Skeletal muscle tissue (tissue), 4 donors: Measurements from ENCODE around the gene SYT5. TPM values are rescaled to one million over a fixed set of nuclear protein-coding genes. Genes with fewer than 3 reads are reported as not detected.

ENCODE experiments used
- H3K27ac ChIP-seq: one replicate; pipeline ENCODE4 v1.7.0; 2013; ENCODE audit warnings: mild to moderate bottlenecking, low read depth, low read length, inconsistent platforms
- H3K27me3 ChIP-seq, 3 donors: one replicate each; pipeline ENCODE4 v1.7.0; 2013; ENCODE audit warnings: low read length in 3 of 3; ENCODE audit not compliant: control insufficient read depth in 3 of 3, insufficient read depth in 3 of 3
- H3K36me3 ChIP-seq, 3 donors: one replicate each; pipeline ENCODE4 v1.7.0; 2013; ENCODE audit warnings: low read length in 3 of 3; ENCODE audit not compliant: control insufficient read depth in 3 of 3, insufficient read depth in 3 of 3
- H3K4me1 ChIP-seq, 3 donors: one replicate each; pipeline ENCODE4 v1.7.0; 2013; ENCODE audit warnings: low read length in 3 of 3, mild to moderate bottlenecking in 3 of 3; ENCODE audit not compliant: control insufficient read depth in 3 of 3, insufficient read depth in 3 of 3
- H3K4me3 ChIP-seq, 3 donors: one replicate each; pipeline ENCODE4 v1.7.0; 2013; ENCODE audit warnings: low read length in 3 of 3
- H3K9ac ChIP-seq, 3 donors: one replicate each; pipeline ENCODE4 v1.7.0; 2013; ENCODE audit warnings: low read length in 3 of 3, mild to moderate bottlenecking in 3 of 3, moderate library complexity in 2 of 3, low read depth in 1 of 3
- H3K9me3 ChIP-seq, 3 donors: one replicate each; pipeline ENCODE4 v1.7.0; 2013; ENCODE audit warnings: low read length in 3 of 3; ENCODE audit not compliant: control insufficient read depth in 3 of 3
- total RNA-seq: library from RNA; depleted of rRNA; stranded (reverse); fragments of >200 nt; gene quantifications from one replicate; pipeline ENCODE4 v1.2.3, GENCODE V29; 2014
- donor health status: Osteomylitis.

Gene SYT5
- total RNA-seq, 1 donor from 2014 or later, result not detected

DNA sequence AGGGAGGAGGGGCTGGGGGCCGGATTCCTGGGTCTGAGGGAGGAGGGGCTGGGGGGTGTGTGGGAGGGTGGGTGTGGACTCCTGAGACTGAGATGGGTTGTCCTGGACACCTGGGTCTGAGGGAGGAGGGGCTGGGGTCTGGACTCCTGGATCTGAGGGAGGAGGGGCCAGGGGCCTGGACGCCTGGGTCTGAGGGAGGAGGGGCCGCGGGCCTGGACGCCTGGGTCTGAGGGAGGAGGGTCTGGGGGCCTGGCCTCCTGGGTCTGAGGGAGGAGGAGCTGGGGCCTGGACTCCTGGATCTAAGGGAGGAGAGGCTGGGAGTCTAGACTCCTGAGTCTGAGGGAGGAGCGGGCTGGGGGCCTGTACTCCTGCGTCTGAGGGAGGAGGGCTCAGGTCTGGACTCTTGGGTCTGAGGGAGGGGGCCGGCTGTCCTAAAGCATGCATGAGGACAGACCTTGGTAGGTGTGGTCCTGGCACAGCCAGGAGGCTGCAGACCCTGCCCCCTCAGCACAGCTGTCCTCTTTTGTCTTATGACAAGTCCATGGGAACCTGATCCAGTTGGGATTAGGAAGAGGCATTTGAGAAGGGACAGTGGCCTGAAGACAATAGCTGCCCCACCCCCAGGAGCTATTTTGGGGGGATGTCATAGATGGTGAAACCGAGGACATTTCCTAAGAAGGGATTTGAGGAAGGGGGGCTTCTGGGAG, 32.4 kb downstream of the SYT5 start:
- Histone ChIP-seq H3K36me3 (peaks cover 0 to 30% (median 10%) of the 10 kb centered on the region in 3 donors), H3K9me3 (no peaks in the 10 kb centered on the region), H3K27ac (peak overlapping the region; percentile 96), H3K9ac (peak overlapping the region; percentile 69 to 94 (median 82)), H3K4me3 (peak overlapping the region in 2 of 3 donors; percentile 67 to 85), H3K27me3 (peaks cover 20 to 37% (median 25%) of the 10 kb centered on the region in 3 donors), H3K4me1 (peaks cover 4 to 29% (median 18%) of the 10 kb centered on the region in 3 donors)

GRCh38 chr19:55146705-55147273, 33.3 kb downstream of the SYT5 start:
- Histone ChIP-seq H3K9ac (peak overlapping the region; percentile 33 to 87 (median 69)), H3K27me3 (peaks cover 20 to 37% (median 27%) of the 10 kb centered on the region in 3 donors), H3K4me3 (peak overlapping the region; percentile 59 to 78 (median 67)), H3K36me3 (peaks cover 0 to 30% (median 10%) of the 10 kb centered on the region in 3 donors), H3K27ac (peak overlapping the region; percentile 96), H3K9me3 (no peaks in the 10 kb centered on the region), H3K4me1 (peaks cover 4 to 28% (median 19%) of the 10 kb centered on the region in 3 donors)

DNA sequence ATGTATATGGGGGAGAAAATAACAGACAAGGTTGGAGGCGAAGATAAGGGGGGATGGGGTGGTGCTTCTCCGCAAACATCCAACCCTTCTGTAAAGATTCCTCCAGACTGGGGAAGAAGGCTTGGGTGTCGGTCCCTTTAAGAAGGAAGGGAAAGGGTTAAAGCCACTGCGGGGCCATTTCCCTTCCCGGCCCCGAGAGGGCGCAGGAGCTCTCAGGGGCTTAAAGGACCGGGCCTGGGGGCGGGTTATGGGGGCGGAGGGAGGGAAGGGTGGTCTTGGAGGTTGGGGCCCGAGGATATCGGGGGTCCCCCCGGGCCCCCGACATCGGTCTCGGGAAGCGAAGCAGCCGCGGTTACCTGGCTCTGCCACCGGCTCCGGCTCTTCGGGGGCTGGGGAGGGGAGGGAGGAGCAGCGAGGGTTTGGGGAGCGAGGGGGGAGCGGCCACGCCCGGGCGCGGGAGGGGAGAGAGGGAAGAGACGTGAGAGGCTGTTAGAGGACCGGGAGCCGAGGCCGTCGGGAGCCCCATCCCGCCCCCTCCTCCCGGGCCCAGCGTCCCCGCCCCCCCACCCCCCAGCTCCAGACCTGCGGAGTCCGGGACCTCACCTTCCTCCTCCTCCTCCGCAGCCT, 33.9 kb downstream of the SYT5 start:
- Histone ChIP-seq H3K27me3 (peaks cover 20 to 37% (median 32%) of the 10 kb centered on the region in 3 donors), H3K4me1 (peaks cover 0 to 22% (median 21%) of the 10 kb centered on the region in 3 donors), H3K27ac (no peak overlapping the region), H3K9ac (peak overlapping the region in 1 of 3 donors; percentile 87), H3K36me3 (peaks cover 0 to 30% (median 10%) of the 10 kb centered on the region in 3 donors), H3K4me3 (peak overlapping the region; percentile 59 to 78 (median 67)), H3K9me3 (no peaks in the 10 kb centered on the region)

DNA sequence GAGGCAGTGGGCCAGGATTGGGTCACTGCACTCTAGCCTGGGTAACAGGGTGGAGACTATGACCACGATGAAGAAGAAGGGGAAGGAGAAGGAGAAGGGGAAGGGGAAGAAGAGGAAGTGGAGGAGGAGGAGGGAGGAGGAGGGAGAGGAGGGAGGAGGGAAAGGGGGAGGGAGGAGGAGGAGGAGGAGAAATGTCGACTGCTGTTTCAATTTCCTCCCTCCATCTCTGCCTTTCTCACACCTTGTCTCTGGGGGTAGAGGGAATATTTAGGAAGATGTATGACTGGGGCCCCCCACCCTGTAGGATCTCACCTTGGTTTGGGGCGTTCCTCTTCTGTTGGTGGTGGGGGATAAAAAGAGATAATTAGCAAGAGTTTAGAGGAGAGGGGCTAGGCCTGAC, 34.9 kb downstream of the SYT5 start:
- Histone ChIP-seq H3K36me3 (peaks cover 0 to 34% (median 14%) of the 10 kb centered on the region in 3 donors), H3K9ac (peak overlapping the region in 1 of 3 donors; percentile 73), H3K27ac (no peak overlapping the region), H3K4me1 (peaks cover 0 to 21% (median 19%) of the 10 kb centered on the region in 3 donors), H3K27me3 (peaks cover 25 to 36% (median 33%) of the 10 kb centered on the region in 3 donors), H3K9me3 (no peaks in the 10 kb centered on the region), H3K4me3 (peak overlapping the region in 2 of 3 donors; percentile 32 to 70)

DNA sequence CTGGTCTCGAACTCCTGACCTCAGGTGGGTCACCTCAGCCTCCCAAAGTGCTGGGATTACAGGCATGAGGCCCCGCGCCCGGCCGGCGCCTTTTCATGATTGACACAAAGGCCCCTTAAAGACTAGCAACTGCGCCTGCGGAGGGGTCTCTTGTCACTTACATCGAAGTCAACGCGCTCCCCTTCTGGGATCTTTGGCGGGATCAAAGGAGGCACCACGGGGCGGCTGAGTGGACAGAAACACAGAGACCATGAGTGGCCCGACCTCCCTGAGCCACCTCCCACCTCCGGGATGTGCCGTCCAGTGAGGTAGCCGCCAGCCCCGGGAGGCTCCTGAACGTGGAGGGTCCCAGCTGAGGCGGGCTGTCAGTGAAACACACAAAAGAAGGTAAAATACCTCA, 38.4 kb downstream of the SYT5 start:
- Histone ChIP-seq H3K27me3 (peaks cover 18 to 30% (median 19%) of the 10 kb centered on the region in 3 donors), H3K4me3 (no peak overlapping the region), H3K27ac (peak overlapping the region; percentile 25), H3K9ac (peak overlapping the region in 1 of 3 donors; percentile 33), H3K9me3 (no peaks in the 10 kb centered on the region), H3K36me3 (peaks cover 0 to 44% (median 19%) of the 10 kb centered on the region in 3 donors), H3K4me1 (peaks cover 0 to 31% (median 22%) of the 10 kb centered on the region in 3 donors)

DNA sequence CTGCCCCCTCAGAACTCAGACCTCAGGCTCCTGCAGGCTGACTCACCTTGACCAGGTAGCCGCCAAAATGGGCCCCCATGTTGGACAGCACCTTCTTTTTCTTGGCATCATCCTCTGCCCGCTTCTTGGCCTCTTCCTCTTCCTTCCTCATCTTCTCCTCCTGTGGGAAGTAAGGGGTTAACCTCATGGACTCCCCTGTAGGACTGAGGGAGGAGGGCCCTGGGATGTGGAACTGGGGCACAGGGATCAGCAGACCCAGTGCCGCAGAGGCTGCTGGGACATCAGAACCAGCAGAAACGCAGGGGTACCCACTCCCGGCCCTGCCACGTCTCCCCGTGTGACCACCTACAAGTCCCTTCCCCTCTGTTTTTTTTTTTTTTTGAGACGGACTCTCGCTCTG, 42.2 kb downstream of the SYT5 start:
- Histone ChIP-seq H3K4me1 (peaks cover 0 to 23% (median 11%) of the 10 kb centered on the region in 3 donors), H3K36me3 (peaks cover 3 to 43% (median 16%) of the 10 kb centered on the region in 3 donors), H3K9ac (peak overlapping the region in 1 of 3 donors; percentile 25), H3K4me3 (peak overlapping the region in 1 of 3 donors; percentile 13), H3K27ac (no peak overlapping the region), H3K27me3 (peaks cover 10 to 18% (median 10%) of the 10 kb centered on the region in 3 donors), H3K9me3 (no peaks in the 10 kb centered on the region)

DNA sequence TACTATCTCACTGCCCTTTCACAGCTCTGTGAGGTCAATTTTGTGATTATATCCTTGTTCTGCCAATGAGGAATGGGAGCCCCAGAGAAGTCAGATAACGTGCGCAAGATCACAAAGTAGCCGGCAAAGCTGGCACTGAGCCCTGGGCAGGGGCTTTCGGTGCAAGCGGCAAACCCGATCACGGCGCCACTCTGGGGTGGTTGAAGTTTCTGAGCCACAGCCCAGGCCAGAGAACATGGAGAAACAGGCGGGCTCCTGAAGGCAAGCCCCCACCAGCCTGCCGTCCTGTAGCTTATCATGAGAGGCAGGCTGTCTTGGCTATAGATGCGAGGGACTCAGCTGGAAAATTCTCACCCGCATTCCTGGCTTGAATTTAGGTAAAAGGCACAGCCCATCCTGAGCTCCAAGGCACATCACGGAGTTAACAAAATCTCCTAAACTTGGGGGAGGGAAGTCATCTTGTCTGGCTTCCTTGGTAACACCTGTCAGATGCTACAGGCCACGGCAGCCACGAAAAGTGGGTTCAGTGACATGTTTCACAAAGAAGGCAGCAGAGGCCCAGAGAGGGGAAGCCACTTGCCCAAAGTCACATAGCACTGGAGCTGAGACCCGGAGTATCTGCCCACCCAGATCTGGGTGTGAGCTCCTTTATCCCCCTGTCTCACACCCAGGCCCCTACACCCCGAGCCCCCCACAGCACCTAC, 43.5 kb downstream of the SYT5 start:
- Histone ChIP-seq H3K27ac (no peak overlapping the region), H3K4me3 (no peak overlapping the region), H3K36me3 (peaks cover 3 to 45% (median 16%) of the 10 kb centered on the region in 3 donors), H3K9me3 (no peaks in the 10 kb centered on the region), H3K27me3 (peaks cover 10 to 14% (median 10%) of the 10 kb centered on the region in 3 donors), H3K9ac (peak overlapping the region in 1 of 3 donors; percentile 40), H3K4me1 (peaks cover 0 to 22% (median 11%) of the 10 kb centered on the region in 3 donors)

DNA sequence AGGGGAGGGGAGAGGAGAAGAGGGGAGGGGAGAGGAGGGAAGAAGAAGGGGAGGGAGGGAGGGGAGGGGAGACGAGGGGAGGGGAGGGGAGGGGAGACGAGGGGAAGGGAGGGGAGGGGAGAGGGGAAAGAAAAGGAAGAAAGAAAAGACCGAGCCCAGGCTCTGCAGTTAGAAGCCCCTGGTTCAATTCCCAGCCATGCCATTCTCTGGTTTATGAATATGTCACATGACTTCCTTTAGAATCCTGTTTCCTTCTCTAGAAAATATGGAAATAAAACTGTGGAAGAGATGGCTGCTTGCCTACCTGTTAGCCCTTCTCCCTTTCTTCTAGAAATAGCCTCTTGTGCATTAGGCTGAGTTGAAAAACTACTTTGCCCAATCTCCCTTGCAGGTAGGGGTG, 45.4 kb downstream of the SYT5 start:
- Histone ChIP-seq H3K9me3 (no peaks in the 10 kb centered on the region), H3K4me1 (peaks cover 0 to 19% (median 11%) of the 10 kb centered on the region in 3 donors), H3K4me3 (no peak overlapping the region), H3K36me3 (peaks cover 3 to 39% (median 12%) of the 10 kb centered on the region in 3 donors), H3K27me3 (peaks cover 5 to 10% (median 8%) of the 10 kb centered on the region in 3 donors), H3K27ac (no peak overlapping the region), H3K9ac (no peak overlapping the region)

- Histone ChIP-seq H3K27ac (no peak overlapping the region), H3K36me3 (peaks cover 3 to 34% (median 7%) of the 10 kb centered on the region in 3 donors), H3K4me1 (peaks cover 0 to 15% (median 7%) of the 10 kb centered on the region in 3 donors), H3K27me3 (peaks cover 5 to 10% (median 8%) of the 10 kb centered on the region in 3 donors), H3K9ac (no peak overlapping the region), H3K4me3 (no peak overlapping the region), H3K9me3 (no peaks in the 10 kb centered on the region)
Measured at GRCh38 chr19:55133639-55134444, 46.2 kb downstream of the SYT5 start.
